ENCODE results near the gene ZNF746.

DNA sequence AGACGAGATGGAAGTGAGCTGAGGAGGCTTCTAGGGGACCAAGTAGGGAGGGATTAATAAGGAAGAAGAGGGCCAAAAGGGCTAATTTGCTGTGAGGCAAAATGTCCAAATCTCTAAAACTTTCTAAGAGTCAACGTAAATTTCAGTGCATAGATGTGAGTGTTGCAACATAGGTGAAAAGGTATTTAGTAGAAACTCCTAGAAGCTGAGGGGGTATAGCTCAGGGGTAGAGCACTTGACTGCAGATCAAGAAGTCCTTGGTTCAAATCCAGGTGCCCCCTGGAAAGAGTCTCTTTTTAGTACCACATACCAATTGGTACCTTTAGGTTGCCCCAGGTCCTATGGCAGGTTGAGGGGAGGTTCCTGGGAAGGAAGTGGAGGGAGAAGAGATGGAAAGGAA lies 48.7 kb upstream of the ZNF746 start:
- TF ChIP-seq, protein P1, sequence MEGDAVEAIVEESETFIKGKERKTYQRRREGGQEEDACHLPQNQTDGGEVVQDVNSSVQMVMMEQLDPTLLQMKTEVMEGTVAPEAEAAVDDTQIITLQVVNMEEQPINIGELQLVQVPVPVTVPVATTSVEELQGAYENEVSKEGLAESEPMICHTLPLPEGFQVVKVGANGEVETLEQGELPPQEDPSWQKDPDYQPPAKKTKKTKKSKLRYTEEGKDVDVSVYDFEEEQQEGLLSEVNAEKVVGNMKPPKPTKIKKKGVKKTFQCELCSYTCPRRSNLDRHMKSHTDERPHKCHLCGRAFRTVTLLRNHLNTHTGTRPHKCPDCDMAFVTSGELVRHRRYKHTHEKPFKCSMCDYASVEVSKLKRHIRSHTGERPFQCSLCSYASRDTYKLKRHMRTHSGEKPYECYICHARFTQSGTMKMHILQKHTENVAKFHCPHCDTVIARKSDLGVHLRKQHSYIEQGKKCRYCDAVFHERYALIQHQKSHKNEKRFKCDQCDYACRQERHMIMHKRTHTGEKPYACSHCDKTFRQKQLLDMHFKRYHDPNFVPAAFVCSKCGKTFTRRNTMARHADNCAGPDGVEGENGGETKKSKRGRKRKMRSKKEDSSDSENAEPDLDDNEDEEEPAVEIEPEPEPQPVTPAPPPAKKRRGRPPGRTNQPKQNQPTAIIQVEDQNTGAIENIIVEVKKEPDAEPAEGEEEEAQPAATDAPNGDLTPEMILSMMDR (IDR thresholded peaks at IDR 0.05 in 4 of 5, conservative IDR thresholded peaks at IDR 0.05 in 1 of 5) = no peak
- no peak for TF ChIP-seq POLR2A (IDR thresholded peaks at IDR 0.05)

Data from gastrocnemius medialis (tissue), 4 donors.